Neural progenitor cell (in vitro differentiated cells): ENCODE results near the gene CENPC. TPM values are rescaled to one million over a fixed set of nuclear protein-coding genes. Genes with fewer than 3 reads are reported as not detected.
"Not testable (repeated sequence)": the region's sequence is repeated elsewhere in the genome, so short reads cannot be mapped to it uniquely, and the experiment has no call there.

ENCODE experiments used
- DNase-seq: peaks from one replicate; pipeline ENCODE4 v3.0.0-alpha.2; 2016; ENCODE audit warnings: low spot score
- H2AFZ ChIP-seq: fragments of 200-600 bp; sonication (generic); replicated peaks from 2 replicates; pipeline ENCODE4 v1.6.1; 2016; ENCODE audit warnings: antibody characterized with exemption
- H3F3A ChIP-seq: fragments of 200-600 bp; sonication (generic); 2 replicates; pipeline ENCODE4 v1.6.1; 2016; ENCODE audit warnings: antibody characterized with exemption, low read depth
- H3K27ac ChIP-seq: fragments of 200-600 bp; sonication (generic); 2 replicates; pipeline ENCODE4 v1.5.1; 2016; ENCODE audit warnings: mild to moderate bottlenecking
- H3K27me3 ChIP-seq: fragments of 200-600 bp; sonication (generic); 2 replicates; pipeline ENCODE4 v1.6.1; 2016; ENCODE audit warnings: mild to moderate bottlenecking, moderate library complexity
- H3K36me3 ChIP-seq: fragments of 200-600 bp; sonication (generic); 2 replicates; pipeline ENCODE4 v1.5.1; 2016
- H3K4me1 ChIP-seq: fragments of 200-600 bp; sonication (generic); 2 replicates; pipeline ENCODE4 v1.6.1; 2016; ENCODE audit warnings: mixed run types
- H3K4me2 ChIP-seq: fragments of 200-600 bp; sonication (generic); 2 replicates; pipeline ENCODE4 v1.6.1; 2016
- H3K4me3 ChIP-seq: fragments of 200-600 bp; sonication (generic); 2 replicates; pipeline ENCODE4 v1.5.1; 2016
- H3K79me2 ChIP-seq: fragments of 200-600 bp; sonication (generic); 2 replicates; pipeline ENCODE4 v1.6.1; 2016; ENCODE audit warnings: low read depth
- H3K9ac ChIP-seq: fragments of 200-600 bp; sonication (generic); 2 replicates; pipeline ENCODE4 v1.6.1; 2016
- H3K9me3 ChIP-seq: fragments of 200-600 bp; sonication (generic); 2 replicates; pipeline ENCODE4 v1.5.1; 2016; ENCODE audit warnings: low read depth
- H4K20me1 ChIP-seq: fragments of 200-600 bp; sonication (generic); 2 replicates; pipeline ENCODE4 v1.6.1; 2016; ENCODE audit warnings: low read depth
- H3K27ac Mint-ChIP-seq: 3 replicates; pipeline ENCODE4 v1.8.0; 2021; ENCODE audit warnings: mixed read lengths
- H3K27me3 Mint-ChIP-seq: 2 replicates; pipeline ENCODE4 v1.8.0; 2022; ENCODE audit warnings: low read depth, mild to moderate bottlenecking, inconsistent platforms, moderate library complexity, mixed read lengths; ENCODE audit not compliant: insufficient read depth
- H3K36me3 Mint-ChIP-seq: 3 replicates; pipeline ENCODE4 v1.8.0; 2021; ENCODE audit warnings: mixed read lengths
- H3K4me1 Mint-ChIP-seq: 3 replicates; pipeline ENCODE4 v1.8.0; 2021; ENCODE audit warnings: mixed read lengths
- H3K4me3 Mint-ChIP-seq: 3 replicates; pipeline ENCODE4 v1.8.0; 2021; ENCODE audit warnings: mild to moderate bottlenecking, moderate library complexity, mixed read lengths
- H3K9me3 Mint-ChIP-seq: 3 replicates; pipeline ENCODE4 v1.8.0; 2020; ENCODE audit warnings: mixed read lengths
- CTCF ChIP-seq: fragments of 200-600 bp; sonication (generic); IDR thresholded peaks from 2 replicates; pipeline ENCODE4 v1.5.1; 2017; ENCODE audit warnings: antibody characterized with exemption, mild to moderate bottlenecking
- EZH2 ChIP-seq: fragments of 200-600 bp; sonication (generic); IDR thresholded peaks from 2 replicates; pipeline ENCODE4 v1.6.1; 2017; ENCODE audit warnings: antibody characterized with exemption, mild to moderate bottlenecking, moderate library complexity
- EZH2phosphoT487 ChIP-seq: fragments of 200-600 bp; sonication (generic); IDR thresholded peaks from 2 replicates; pipeline ENCODE4 v1.6.1; 2017; ENCODE audit warnings: antibody characterized with exemption
- total RNA-seq: library from RNA; depleted of rRNA; stranded (reverse); fragments of >200 nt; gene quantifications from 2 replicates; pipeline ENCODE4 v1.2.3, GENCODE V29; 2015; ENCODE audit warnings: low replicate concordance

CENPC gene
- total RNA-seq, 1 donor from 2014 or later: 85.2 TPM

- no peak overlapping the region for H3K27ac Mint-ChIP-seq
- no peak for DNase-seq
- H2AFZ ChIP-seq: no peak overlapping the region
- H3K36me3 ChIP-seq: no peaks in the 10 kb centered on the region
- H3K27me3 Mint-ChIP-seq: peaks cover 2% of the 10 kb centered on the region
- peaks cover 15% of the 10 kb centered on the region for H3K36me3 Mint-ChIP-seq
- H3K4me1 Mint-ChIP-seq: no peaks in the 10 kb centered on the region
- no peak for TF ChIP-seq CTCF
- no peak for TF ChIP-seq EZH2
- no peak for TF ChIP-seq EZH2phosphoT487
- no peaks in the 10 kb centered on the region for H4K20me1 ChIP-seq
- H3K9me3 Mint-ChIP-seq: no peaks in the 10 kb centered on the region
- no peaks in the 10 kb centered on the region for H3K79me2 ChIP-seq
- no peak overlapping the region for H3K27ac ChIP-seq
- no peaks in the 10 kb centered on the region for H3F3A ChIP-seq
- no peaks in the 10 kb centered on the region for H3K27me3 ChIP-seq
- H3K4me2 ChIP-seq: no peak overlapping the region
- no peaks in the 10 kb centered on the region for H3K4me1 ChIP-seq
- H3K4me3 Mint-ChIP-seq: no peak overlapping the region
- H3K9me3 ChIP-seq: no peaks in the 10 kb centered on the region
- H3K9ac ChIP-seq: no peak overlapping the region
- no peak overlapping the region for H3K4me3 ChIP-seq
Measured at GRCh38 chr4:67451464-67451863, 93.8 kb downstream of the CENPC start.

DNA sequence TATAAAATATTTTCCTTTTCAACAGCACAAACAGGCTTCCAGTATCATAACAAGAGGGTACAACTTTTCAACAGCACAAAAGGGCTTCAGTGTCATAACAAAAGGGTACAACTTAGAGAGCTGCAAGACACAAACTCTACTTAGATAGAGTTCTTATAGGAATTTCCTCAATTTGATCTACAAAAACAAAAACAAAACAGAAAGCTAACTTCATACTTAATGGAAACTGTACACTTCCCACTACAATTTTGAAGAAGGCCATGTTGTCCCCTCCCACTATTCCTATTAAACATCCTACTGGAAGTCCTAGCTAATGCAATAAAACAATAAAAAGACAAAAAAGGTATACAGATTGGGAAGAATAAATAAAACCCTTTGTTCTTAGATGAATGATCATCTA, 96.7 kb downstream of the CENPC start:
- Histone ChIP-seq H3K9ac (no peak overlapping the region), H3K36me3 (no peaks in the 10 kb centered on the region), H3K79me2 (no peaks in the 10 kb centered on the region), H3K9me3 (no peaks in the 10 kb centered on the region), H3K27ac (no peak overlapping the region), H4K20me1 (no peaks in the 10 kb centered on the region), H2AFZ (no peak overlapping the region), H3K4me1 (no peaks in the 10 kb centered on the region), H3K4me2 (no peak overlapping the region), H3F3A (no peaks in the 10 kb centered on the region), H3K4me3 (no peak overlapping the region), H3K27me3 (no peaks in the 10 kb centered on the region)
- Mint-ChIP-seq H3K36me3 (peaks cover 11% of the 10 kb centered on the region), H3K4me3 (no peak overlapping the region), H3K9me3 (no peaks in the 10 kb centered on the region), H3K27ac (no peak overlapping the region), H3K27me3 (peaks cover 2% of the 10 kb centered on the region), H3K4me1 (no peaks in the 10 kb centered on the region)
- DNase-seq: no peak
- TF ChIP-seq EZH2phosphoT487 (no peak), EZH2 (no peak), CTCF (no peak)

DNA sequence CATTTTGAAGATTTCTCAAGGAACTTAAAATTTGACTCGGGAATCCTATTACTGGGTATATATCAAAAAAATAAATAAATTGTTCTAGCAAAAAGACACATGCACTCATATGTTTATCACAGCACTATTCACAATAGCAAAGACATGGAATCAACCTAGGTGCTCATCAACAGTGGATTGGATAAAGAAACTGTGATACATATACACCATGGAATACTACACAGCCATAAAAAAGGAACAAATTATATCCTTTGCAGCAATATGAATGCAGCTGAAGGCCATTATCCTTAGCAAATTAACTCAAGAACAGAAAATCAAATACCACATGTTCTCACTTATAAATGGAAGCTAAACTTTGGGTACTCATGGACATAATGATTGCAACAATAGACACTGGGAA, 97.4 kb downstream of the CENPC start:
- H3K79me2 ChIP-seq: no peaks in the 10 kb centered on the region
- H3K36me3 ChIP-seq: no peaks in the 10 kb centered on the region
- no peak for TF ChIP-seq CTCF
- no peak for TF ChIP-seq EZH2phosphoT487
- no peak for TF ChIP-seq EZH2
- H3K27me3 ChIP-seq: no peaks in the 10 kb centered on the region
- no peak overlapping the region for H3K4me2 ChIP-seq
- H3K27ac ChIP-seq: no peak overlapping the region
- H3F3A ChIP-seq: no peaks in the 10 kb centered on the region
- Mint-ChIP-seq H3K4me3 (no peak overlapping the region), H3K27me3 (peaks cover 2% of the 10 kb centered on the region), H3K9me3 (no peaks in the 10 kb centered on the region), H3K36me3 (peaks cover 9% of the 10 kb centered on the region), H3K27ac (no peak overlapping the region), H3K4me1 (no peaks in the 10 kb centered on the region)
- no peaks in the 10 kb centered on the region for H4K20me1 ChIP-seq
- H2AFZ ChIP-seq: no peak overlapping the region
- no peak overlapping the region for H3K4me3 ChIP-seq
- H3K9me3 ChIP-seq: no peaks in the 10 kb centered on the region
- DNase-seq: no peak
- H3K9ac ChIP-seq: no peak overlapping the region
- H3K4me1 ChIP-seq: no peaks in the 10 kb centered on the region

DNA sequence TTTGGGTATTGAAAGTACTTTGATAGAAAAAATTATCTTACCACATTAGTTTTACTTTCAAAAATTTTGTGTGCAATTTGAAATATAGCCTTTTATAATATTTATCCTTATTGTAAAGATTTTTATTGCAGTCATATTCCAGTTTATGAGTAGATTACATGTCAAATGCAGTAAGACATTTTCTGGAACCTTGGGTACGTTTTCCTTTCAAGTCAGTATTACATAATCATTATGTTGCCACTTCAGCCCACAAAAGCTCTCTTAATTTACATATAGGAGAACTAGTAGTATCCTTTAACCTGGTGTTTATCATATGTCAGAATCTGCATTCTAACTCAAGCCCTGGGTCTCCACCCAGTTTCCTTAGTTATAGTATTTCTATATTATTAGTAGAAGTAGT, 98.5 kb downstream of the CENPC start:
- no peaks in the 10 kb centered on the region for H3K27me3 ChIP-seq
- peaks cover 15% of the 10 kb centered on the region for H3K36me3 Mint-ChIP-seq
- no peak for TF ChIP-seq CTCF
- TF ChIP-seq EZH2: no peak
- no peak for TF ChIP-seq EZH2phosphoT487

DNA sequence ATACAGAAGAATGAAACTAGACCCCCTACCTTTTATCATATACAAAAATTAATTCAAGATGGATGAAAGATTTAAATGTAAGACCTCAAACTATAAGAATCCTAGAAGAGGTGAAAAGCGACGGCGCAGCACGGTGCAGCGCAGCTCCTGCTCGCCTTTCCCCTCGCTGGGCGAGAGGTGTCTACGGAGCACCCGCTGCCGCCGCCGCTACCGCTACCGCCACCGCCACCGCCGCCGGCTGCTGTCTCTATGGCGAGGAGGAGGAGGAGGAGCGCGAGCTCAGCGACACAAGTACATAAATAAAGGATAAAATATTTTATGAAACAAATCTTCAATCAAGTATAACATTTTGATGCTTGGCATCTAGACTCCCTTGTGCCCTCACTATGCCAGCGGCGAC, 99.4 kb downstream of the CENPC start:
- H2AFZ ChIP-seq, H3K4me2 ChIP-seq, H3K27me3 Mint-ChIP-seq, H3K79me2 ChIP-seq, H3K9ac ChIP-seq, H3F3A ChIP-seq, H4K20me1 ChIP-seq, DNase-seq, H3K4me1 Mint-ChIP-seq, H3K27me3 ChIP-seq, H3K9me3 Mint-ChIP-seq, H3K27ac ChIP-seq, H3K36me3 ChIP-seq, H3K27ac Mint-ChIP-seq, H3K4me1 ChIP-seq, H3K9me3 ChIP-seq, H3K4me3 Mint-ChIP-seq, H3K4me3 ChIP-seq: not testable (repeated sequence)
- peaks cover 19% of the 10 kb centered on the region for H3K36me3 Mint-ChIP-seq

More for the DNA sequence above, 98.5 kb downstream of the CENPC start:
- no peak overlapping the region for H3K27ac ChIP-seq
- Mint-ChIP-seq H3K4me3 (no peak overlapping the region), H3K27me3 (peaks cover 2% of the 10 kb centered on the region), H3K27ac (no peak overlapping the region), H3K9me3 (no peaks in the 10 kb centered on the region), H3K4me1 (no peaks in the 10 kb centered on the region)
- no peaks in the 10 kb centered on the region for H3F3A ChIP-seq
- no peaks in the 10 kb centered on the region for H3K9me3 ChIP-seq
- no peaks in the 10 kb centered on the region for H4K20me1 ChIP-seq
- H2AFZ ChIP-seq: no peak overlapping the region
- no peak for DNase-seq
- no peak overlapping the region for H3K4me3 ChIP-seq
- no peaks in the 10 kb centered on the region for H3K79me2 ChIP-seq
- no peaks in the 10 kb centered on the region for H3K4me1 ChIP-seq
- H3K4me2 ChIP-seq: no peak overlapping the region
- H3K36me3 ChIP-seq: no peaks in the 10 kb centered on the region
- no peak overlapping the region for H3K9ac ChIP-seq
